GM12864 (cell line): Measurements from ENCODE around the gene DOCK8.

ENCODE experiments used
- DNase-seq: peaks from one replicate; pipeline ENCODE4 v3.0.0-alpha.2; 2011; ENCODE audit warnings: low read depth
- H3K4me3 ChIP-seq: 2 replicates; pipeline ENCODE4 v1.5.1; 2011; ENCODE audit warnings: mild to moderate bottlenecking, low read depth, low read length, control low read depth
- TF ChIP-seq, protein P1 (sequence below): IDR thresholded peaks from 2 replicates; pipeline ENCODE4 v1.5.1; 2011; ENCODE audit warnings: low read depth, mild to moderate bottlenecking, moderate library complexity, low read length, control low read depth, inconsistent platforms; ENCODE audit errors: missing control alignments

Gene DOCK8

DNA sequence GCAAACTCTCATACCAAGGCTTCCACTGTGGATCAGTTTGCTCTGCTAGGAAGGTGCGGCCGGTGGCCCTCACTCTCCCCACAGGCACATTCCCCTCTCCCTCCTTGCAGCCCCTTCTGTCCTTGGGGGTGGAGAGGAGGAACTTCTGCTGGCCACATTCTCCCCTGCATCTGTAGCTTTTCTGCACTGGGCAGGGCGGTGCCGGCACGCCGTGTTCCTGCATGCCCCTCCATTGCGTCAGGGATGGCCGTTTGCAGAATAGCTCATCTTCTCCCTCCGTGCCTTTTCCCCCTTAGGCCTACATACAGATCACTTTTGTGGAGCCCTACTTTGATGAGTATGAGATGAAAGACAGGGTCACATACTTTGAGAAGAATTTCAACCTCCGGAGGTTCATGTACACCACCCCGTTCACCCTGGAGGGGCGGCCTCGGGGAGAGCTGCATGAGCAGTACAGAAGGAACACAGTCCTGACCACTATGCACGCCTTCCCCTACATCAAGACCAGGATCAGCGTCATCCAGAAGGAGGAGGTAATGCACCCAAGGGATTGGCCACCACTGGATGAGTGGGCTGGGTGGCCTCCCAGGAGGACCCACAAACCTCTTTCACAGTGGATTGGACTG, 231.5 kb downstream of the DOCK8 start:
- TF ChIP-seq, protein P1, sequence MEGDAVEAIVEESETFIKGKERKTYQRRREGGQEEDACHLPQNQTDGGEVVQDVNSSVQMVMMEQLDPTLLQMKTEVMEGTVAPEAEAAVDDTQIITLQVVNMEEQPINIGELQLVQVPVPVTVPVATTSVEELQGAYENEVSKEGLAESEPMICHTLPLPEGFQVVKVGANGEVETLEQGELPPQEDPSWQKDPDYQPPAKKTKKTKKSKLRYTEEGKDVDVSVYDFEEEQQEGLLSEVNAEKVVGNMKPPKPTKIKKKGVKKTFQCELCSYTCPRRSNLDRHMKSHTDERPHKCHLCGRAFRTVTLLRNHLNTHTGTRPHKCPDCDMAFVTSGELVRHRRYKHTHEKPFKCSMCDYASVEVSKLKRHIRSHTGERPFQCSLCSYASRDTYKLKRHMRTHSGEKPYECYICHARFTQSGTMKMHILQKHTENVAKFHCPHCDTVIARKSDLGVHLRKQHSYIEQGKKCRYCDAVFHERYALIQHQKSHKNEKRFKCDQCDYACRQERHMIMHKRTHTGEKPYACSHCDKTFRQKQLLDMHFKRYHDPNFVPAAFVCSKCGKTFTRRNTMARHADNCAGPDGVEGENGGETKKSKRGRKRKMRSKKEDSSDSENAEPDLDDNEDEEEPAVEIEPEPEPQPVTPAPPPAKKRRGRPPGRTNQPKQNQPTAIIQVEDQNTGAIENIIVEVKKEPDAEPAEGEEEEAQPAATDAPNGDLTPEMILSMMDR = no peak
- DNase-seq = no peak
- H3K4me3 ChIP-seq = no peak overlapping the region

- H3K4me3 ChIP-seq = no peak overlapping the region
- no peak for DNase-seq
- TF ChIP-seq, protein P1 = no peak
These were observed 232.8 kb downstream of the DOCK8 start for GRCh38 chr9:447230-448025.

- TF ChIP-seq, protein P1 = no peak
- H3K4me3 ChIP-seq = no peak overlapping the region
- DNase-seq = no peak
These were observed 235.4 kb downstream of the DOCK8 start for GRCh38 chr9:450057-450456.

DNA sequence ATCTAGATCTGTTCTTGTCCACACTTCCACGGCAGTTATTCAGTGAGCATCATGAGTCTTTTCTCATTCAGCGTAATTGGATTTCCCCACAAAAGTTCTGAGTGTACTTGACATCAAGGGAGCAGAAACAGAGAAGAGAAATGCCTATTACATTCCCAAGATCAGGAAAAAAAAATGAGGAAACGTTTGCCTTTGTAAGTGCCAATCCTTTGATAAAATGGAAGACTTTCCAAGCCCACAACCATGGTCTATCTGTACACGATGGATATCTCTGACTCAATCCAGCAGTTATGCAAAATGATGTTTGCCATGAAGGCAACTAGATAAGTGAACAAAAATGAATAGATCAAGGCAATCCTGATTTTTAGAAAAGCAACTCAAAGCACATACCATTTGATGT, 235.9 kb downstream of the DOCK8 start:
- DNase-seq = no peak
- TF ChIP-seq, protein P1 = no peak
- H3K4me3 ChIP-seq = no peak overlapping the region

GRCh38 chr9:453832-454231, 239.2 kb downstream of the DOCK8 start:
- H3K4me3 ChIP-seq = no peak overlapping the region
- TF ChIP-seq, protein P1 = no peak
- no peak for DNase-seq

GRCh38 chr9:456365-456764, 241.7 kb downstream of the DOCK8 start:
- TF ChIP-seq, protein P1 = no peak
- no peak overlapping the region for H3K4me3 ChIP-seq
- no peak for DNase-seq
